ENCODE measurements around the gene PAPPA2.
"Not testable (repeated sequence)": the region's sequence is repeated elsewhere in the genome, so short reads cannot be mapped to it uniquely, and the experiment has no call there.

The PAPPA2 gene

GRCh38 chr1:176634733-176635132 is 171.8 kb downstream of the PAPPA2 start:
- H3K4me3 ChIP-seq (ENCODE audit: low read depth, low read length); H2AFZ ChIP-seq (ENCODE audit: low read length, unreplicated experiment); H3K27me3 ChIP-seq (ENCODE audit: insufficient read depth, low read length); H3K4me1 ChIP-seq (ENCODE audit: control insufficient read depth, insufficient read depth, low read length, unreplicated experiment); H3K36me3 ChIP-seq (ENCODE audit: insufficient read depth, low read length); H3K27ac ChIP-seq (ENCODE audit: low read depth, low read length); H3K79me2 ChIP-seq (ENCODE audit: control insufficient read depth, insufficient read depth, low read length, unreplicated experiment): not testable (repeated sequence)

- Histone ChIP-seq H3K4me3 (ENCODE audit: low read depth, low read length) (no peak overlapping the region), H3K27me3 (ENCODE audit: insufficient read depth, low read length) (no peaks in the 10 kb centered on the region), H3K4me1 (ENCODE audit: control insufficient read depth, insufficient read depth, low read length, unreplicated experiment) (no peaks in the 10 kb centered on the region), H3K79me2 (ENCODE audit: control insufficient read depth, insufficient read depth, low read length, unreplicated experiment) (no peaks in the 10 kb centered on the region), H3K27ac (ENCODE audit: low read depth, low read length) (no peak overlapping the region), H2AFZ (ENCODE audit: low read length, unreplicated experiment) (no peak overlapping the region), H3K36me3 (ENCODE audit: insufficient read depth, low read length) (no peaks in the 10 kb centered on the region)
These were observed 175.9 kb downstream of the PAPPA2 start for GRCh38 chr1:176638713-176639526.

GRCh38 chr1:176643536-176643935 is 180.6 kb downstream of the PAPPA2 start:
- no peak overlapping the region for H3K4me3 ChIP-seq (ENCODE audit: low read depth, low read length)
- H3K27me3 ChIP-seq (ENCODE audit: insufficient read depth, low read length): no peaks in the 10 kb centered on the region
- H2AFZ ChIP-seq (ENCODE audit: low read length, unreplicated experiment): no peak overlapping the region
- no peaks in the 10 kb centered on the region for H3K79me2 ChIP-seq (ENCODE audit: control insufficient read depth, insufficient read depth, low read length, unreplicated experiment)
- no peaks in the 10 kb centered on the region for H3K4me1 ChIP-seq (ENCODE audit: control insufficient read depth, insufficient read depth, low read length, unreplicated experiment)
- H3K27ac ChIP-seq (ENCODE audit: low read depth, low read length): no peak overlapping the region
- no peaks in the 10 kb centered on the region for H3K36me3 ChIP-seq (ENCODE audit: insufficient read depth, low read length)

GRCh38 chr1:176648556-176648955 is 185.6 kb downstream of the PAPPA2 start:
- Histone ChIP-seq H3K4me1 (ENCODE audit: control insufficient read depth, insufficient read depth, low read length, unreplicated experiment) (no peaks in the 10 kb centered on the region), H3K79me2 (ENCODE audit: control insufficient read depth, insufficient read depth, low read length, unreplicated experiment) (no peaks in the 10 kb centered on the region), H3K4me3 (ENCODE audit: low read depth, low read length) (no peak overlapping the region), H3K36me3 (ENCODE audit: insufficient read depth, low read length) (no peaks in the 10 kb centered on the region), H2AFZ (ENCODE audit: low read length, unreplicated experiment) (no peak overlapping the region), H3K27ac (ENCODE audit: low read depth, low read length) (no peak overlapping the region), H3K27me3 (ENCODE audit: insufficient read depth, low read length) (no peaks in the 10 kb centered on the region)

GRCh38 chr1:176656257-176656995 is 193.5 kb downstream of the PAPPA2 start:
- Histone ChIP-seq H2AFZ (ENCODE audit: low read length, unreplicated experiment) (peak overlapping the region; percentile 50), H3K4me3 (ENCODE audit: low read depth, low read length) (peak overlapping the region; percentile 33; the same call in 1 of the 2 replicates), H3K27ac (ENCODE audit: low read depth, low read length) (peak overlapping the region; percentile 83), H3K4me1 (ENCODE audit: control insufficient read depth, insufficient read depth, low read length, unreplicated experiment) (peaks cover 15% of the 10 kb centered on the region), H3K27me3 (ENCODE audit: insufficient read depth, low read length) (no peaks in the 10 kb centered on the region), H3K79me2 (ENCODE audit: control insufficient read depth, insufficient read depth, low read length, unreplicated experiment) (no peaks in the 10 kb centered on the region), H3K36me3 (ENCODE audit: insufficient read depth, low read length) (no peaks in the 10 kb centered on the region)

GRCh38 chr1:176669782-176670181 is 206.8 kb downstream of the PAPPA2 start:
- Histone ChIP-seq H3K27me3 (ENCODE audit: insufficient read depth, low read length) (no peaks in the 10 kb centered on the region), H3K27ac (ENCODE audit: low read depth, low read length) (no peak overlapping the region), H2AFZ (ENCODE audit: low read length, unreplicated experiment) (no peak overlapping the region), H3K4me1 (ENCODE audit: control insufficient read depth, insufficient read depth, low read length, unreplicated experiment) (no peaks in the 10 kb centered on the region), H3K4me3 (ENCODE audit: low read depth, low read length) (no peak overlapping the region), H3K36me3 (ENCODE audit: insufficient read depth, low read length) (no peaks in the 10 kb centered on the region), H3K79me2 (ENCODE audit: control insufficient read depth, insufficient read depth, low read length, unreplicated experiment) (no peaks in the 10 kb centered on the region)

GRCh38 chr1:176670853-176671252 is 207.9 kb downstream of the PAPPA2 start:
- Histone ChIP-seq H3K36me3 (ENCODE audit: insufficient read depth, low read length) (no peaks in the 10 kb centered on the region), H3K27ac (ENCODE audit: low read depth, low read length) (no peak overlapping the region), H3K27me3 (ENCODE audit: insufficient read depth, low read length) (no peaks in the 10 kb centered on the region)

GRCh38 chr1:176682830-176683535 is 220.0 kb downstream of the PAPPA2 start:
- no peak overlapping the region for H3K27ac ChIP-seq (ENCODE audit: low read depth, low read length)
- no peaks in the 10 kb centered on the region for H3K27me3 ChIP-seq (ENCODE audit: insufficient read depth, low read length)
- H3K4me3 ChIP-seq (ENCODE audit: low read depth, low read length): no peak overlapping the region
- no peaks in the 10 kb centered on the region for H3K79me2 ChIP-seq (ENCODE audit: control insufficient read depth, insufficient read depth, low read length, unreplicated experiment)
- no peak overlapping the region for H2AFZ ChIP-seq (ENCODE audit: low read length, unreplicated experiment)
- H3K4me1 ChIP-seq (ENCODE audit: control insufficient read depth, insufficient read depth, low read length, unreplicated experiment): no peaks in the 10 kb centered on the region
- no peaks in the 10 kb centered on the region for H3K36me3 ChIP-seq (ENCODE audit: insufficient read depth, low read length)

More at GRCh38 chr1:176670853-176671252, 207.9 kb downstream of the PAPPA2 start:
- Histone ChIP-seq H2AFZ (ENCODE audit: low read length, unreplicated experiment) (no peak overlapping the region), H3K4me3 (ENCODE audit: low read depth, low read length) (no peak overlapping the region), H3K4me1 (ENCODE audit: control insufficient read depth, insufficient read depth, low read length, unreplicated experiment) (no peaks in the 10 kb centered on the region), H3K79me2 (ENCODE audit: control insufficient read depth, insufficient read depth, low read length, unreplicated experiment) (no peaks in the 10 kb centered on the region)

- Histone ChIP-seq H3K27ac (ENCODE audit: low read depth, low read length) (no peak overlapping the region), H3K27me3 (ENCODE audit: insufficient read depth, low read length) (no peaks in the 10 kb centered on the region), H3K4me3 (ENCODE audit: low read depth, low read length) (no peak overlapping the region), H2AFZ (ENCODE audit: low read length, unreplicated experiment) (no peak overlapping the region), H3K4me1 (ENCODE audit: control insufficient read depth, insufficient read depth, low read length, unreplicated experiment) (no peaks in the 10 kb centered on the region), H3K79me2 (ENCODE audit: control insufficient read depth, insufficient read depth, low read length, unreplicated experiment) (no peaks in the 10 kb centered on the region), H3K36me3 (ENCODE audit: insufficient read depth, low read length) (no peaks in the 10 kb centered on the region)
These were observed 228.6 kb downstream of the PAPPA2 start for GRCh38 chr1:176691251-176692228.

GRCh38 chr1:176692431-176692830 is 229.5 kb downstream of the PAPPA2 start:
- Histone ChIP-seq H3K27me3 (ENCODE audit: insufficient read depth, low read length) (no peaks in the 10 kb centered on the region), H3K4me1 (ENCODE audit: control insufficient read depth, insufficient read depth, low read length, unreplicated experiment) (no peaks in the 10 kb centered on the region), H3K36me3 (ENCODE audit: insufficient read depth, low read length) (no peaks in the 10 kb centered on the region), H2AFZ (ENCODE audit: low read length, unreplicated experiment) (no peak overlapping the region), H3K79me2 (ENCODE audit: control insufficient read depth, insufficient read depth, low read length, unreplicated experiment) (no peaks in the 10 kb centered on the region), H3K4me3 (ENCODE audit: low read depth, low read length) (no peak overlapping the region), H3K27ac (ENCODE audit: low read depth, low read length) (no peak overlapping the region)
